ENCODE measurements around the gene NOS1. TPM values are rescaled to one million over a fixed set of nuclear protein-coding genes. Genes with fewer than 3 reads are reported as not detected.
A peak's percentile ranks its signal among the peaks of the same experiment; 100 is the strongest.

NOS1 gene
- total and polyA plus RNA-seq, 2 of the 8 experiments (the other 6 are each of a cell fraction or from before 2014, with no cell fraction given), result 1.5 to 2.0 TPM

- Histone ChIP-seq H3K9me3 (ENCODE audit: insufficient read depth in 2 of 2, low read depth in 1 of 2, low read length in 1 of 2) (no peaks in the 10 kb centered on the region), H3K79me2 (ENCODE audit: control insufficient read depth in 1 of 2, insufficient read depth in 2 of 2, low read length in 2 of 2) (no peaks in the 10 kb centered on the region), H2AK5ac (ENCODE audit: low read depth, low read length) (0 out of 2 replicates have a peak overlapping the region, but pooled peaks have one; percentile 13), H3K79me1 (ENCODE audit: low read depth, low read length) (no peaks in the 10 kb centered on the region), H3K56ac (replicated peaks; ENCODE audit: insufficient read length, low read depth, low read length) (no peak overlapping the region), H3K23me2 (ENCODE audit: low read depth, low read length) (no peaks in the 10 kb centered on the region), H3K23ac (ENCODE audit: insufficient read length) (no peak overlapping the region), H3K4me3 (ENCODE audit: extremely low read depth in 1 of 4, insufficient read depth in 2 of 4, low read depth in 3 of 4, low read length in 4 of 4) (no peak overlapping the region), H2BK5ac (ENCODE audit: low read depth, low read length) (no peak overlapping the region), H3K27ac (ENCODE audit: low read depth, low read length) (no peak overlapping the region), H2BK20ac (ENCODE audit: low read length) (no peak overlapping the region), H3K9ac (replicated peaks in 1 of 4; ENCODE audit: extremely low read depth in 1 of 4, low read depth in 3 of 4, low read length in 3 of 4) (no peak overlapping the region), H3K27me3 (replicated peaks in 1 of 4; ENCODE audit: control insufficient read depth in 3 of 4, extremely low read depth in 1 of 4, insufficient read depth in 3 of 4, low read length in 3 of 4) (no peaks in the 10 kb centered on the region), H4K8ac (ENCODE audit: extremely low read depth, insufficient read depth, low read length) (no peak overlapping the region), H2BK12ac (ENCODE audit: low read depth, low read length) (no peak overlapping the region), H4K20me1 (replicated peaks in 1 of 2; ENCODE audit: control insufficient read depth in 1 of 2, insufficient read depth in 2 of 2, low read length in 2 of 2) (no peaks in the 10 kb centered on the region), H4K91ac (replicated peaks; ENCODE audit: insufficient read length, low read length) (no peak overlapping the region), H2BK15ac (ENCODE audit: low read length) (no peak overlapping the region), H4K5ac (ENCODE audit: insufficient read length, low read depth, low read length) (no peak overlapping the region), H3K4ac (replicated peaks; ENCODE audit: insufficient read length, low read depth, low read length) (no peak overlapping the region), H3K36me3 (ENCODE audit: control insufficient read depth in 2 of 4, insufficient read depth in 4 of 4, low read length in 3 of 4) (no peaks in the 10 kb centered on the region), H2BK120ac (replicated peaks; ENCODE audit: low read depth, low read length) (no peak overlapping the region), H2AFZ (ENCODE audit: low read length) (no peak overlapping the region), H3K14ac (ENCODE audit: insufficient read length) (no peak overlapping the region), H3K18ac (ENCODE audit: extremely low read depth, low read length) (no peak overlapping the region), H3K4me1 (replicated peaks in 1 of 4; ENCODE audit: control insufficient read depth in 3 of 4, insufficient read depth in 4 of 4, low read length in 3 of 4) (no peaks in the 10 kb centered on the region), H3K4me2 (ENCODE audit: insufficient read depth in 1 of 2, low read depth in 2 of 2, low read length in 2 of 2) (no peak overlapping the region)
- 88% methylated on average over 7 of the region's 7 CpGs; no CpG with 5 or more reads in 1 of the 2 experiments for WGBS, 2 experiments (ENCODE audit: extremely low coverage in 1 of 2, insufficient coverage in 1 of 2, insufficient read length in 1 of 2, insufficient replicate concordance in 2 of 2, low coverage in 1 of 2, low lambda C conversion rate in 2 of 2, missing lambda C conversion rate in 1 of 2)
- CTCF ChIA-PET (ENCODE audit: partially characterized antibody), result interaction anchor here (0.6 to 3.9 kb wide), 4 partner anchors 9 to 255 kb away, joined by 3 to 25 read pairs (median 4); no protein-coding TSS in a partner anchor
- DNase-seq (ENCODE audit: low read depth in 1 of 2, low spot score in 2 of 2) (no peak), FAIRE-seq (no peak)
- POLR2A ChIA-PET (ENCODE audit: partially characterized antibody), result no interaction called here
- no peak for TF ChIP-seq SP2 (IDR thresholded peaks at IDR 0.05; ENCODE audit: low read length)
- TF ChIP-seq, protein P1, sequence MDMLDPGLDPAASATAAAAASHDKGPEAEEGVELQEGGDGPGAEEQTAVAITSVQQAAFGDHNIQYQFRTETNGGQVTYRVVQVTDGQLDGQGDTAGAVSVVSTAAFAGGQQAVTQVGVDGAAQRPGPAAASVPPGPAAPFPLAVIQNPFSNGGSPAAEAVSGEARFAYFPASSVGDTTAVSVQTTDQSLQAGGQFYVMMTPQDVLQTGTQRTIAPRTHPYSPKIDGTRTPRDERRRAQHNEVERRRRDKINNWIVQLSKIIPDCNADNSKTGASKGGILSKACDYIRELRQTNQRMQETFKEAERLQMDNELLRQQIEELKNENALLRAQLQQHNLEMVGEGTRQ (IDR thresholded peaks at IDR 0.05; ENCODE audit: low read length), result no peak
- no peak for TF ChIP-seq RFX5 (IDR thresholded peaks at IDR 0.05; ENCODE audit: borderline replicate concordance, low read depth, low read length)
Observed at GRCh38 chr12:117218149-117218548, 143.3 kb downstream of the NOS1 start.

Measured in H1 (cell line).